Pancreas (tissue), 10 donors: ENCODE data around the gene ANKRD35. TPM values are rescaled to one million over a fixed set of nuclear protein-coding genes. Genes with fewer than 3 reads are reported as not detected.

ENCODE experiments used
- ATAC-seq, 4 donors: fragments of 200-7000 bp; cut with Tn5 transposase; one replicate each; pipeline versions ENCODE4 v1.8.0 to v1.9.1; 2020; ENCODE audit warnings: mild to moderate bottlenecking in 4 of 4, moderate library complexity in 4 of 4
- DNase-seq, 6 donors: peaks; one replicate each; pipeline ENCODE4 v3.0.0-alpha.2; 2020
- FAIRE-seq: peaks from 2 replicates; lab custom pipeline; 2012; peaks lifted over from hg19 to GRCh38; lab: Jason Lieb, UNC
- H3K27ac ChIP-seq, 4 donors: fragments of 200-600 bp; sonication (generic); 1 replicate in 3 of 4; 2 replicates in 1 of 4; pipeline versions ENCODE4 v1.5.0 to v1.8.0; 2020
- H3K27me3 ChIP-seq, 4 donors: fragments of 200-600 bp; one replicate each; pipeline ENCODE4 v1.8.0; 2021
- H3K36me3 ChIP-seq, 3 donors: fragments of 200-600 bp; sonication (generic) in 1 of 3; one replicate each; pipeline versions ENCODE4 v1.5.0 to v1.8.0; 2020 to 2021
- H3K4me1 ChIP-seq, 3 donors: fragments of 200-600 bp; one replicate each; pipeline ENCODE4 v1.8.0; 2021
- H3K4me3 ChIP-seq, 4 donors: fragments of 200-600 bp; sonication (generic) in 2 of 4; one replicate each; pipeline versions ENCODE4 v1.5.0 to v1.8.0; 2020 to 2021
- H3K9me3 ChIP-seq, 4 donors: fragments of 200-600 bp; one replicate each; pipeline ENCODE4 v1.8.0; 2021
- WGBS, 2 donors: extraction: QIAGEN DNeasy Blood & Tissue Kit; methylation state at CpG; one replicate each; pipeline ENCODE4 v1.1.7; 2013; 5-methylcytosine and 5-hydroxymethylcytosine counted together
- intact Hi-C, 3 donors: fragments of 100-400 bp; cut with DNase I; formaldehyde crosslinking; loops; one replicate each; pipeline versions ENCODE4 v1.11.1 to v1.14.2; 2022
- polyA plus RNA-seq, 2 donors: library from polyadenylated mRNA; stranded (reverse); fragments of 200-250 nt; gene quantifications; one replicate each; pipeline ENCODE4 v1.2.3, GENCODE V29; 2013
- total RNA-seq, 6 donors: library from RNA; stranded (reverse); fragmentation: NEBNext Ultra II Directional in 4 of 6; extraction: Animal tissue kit (Norgen Biotek cat#: 25700) in 4 of 6; gene quantifications; one replicate each; pipeline versions ENCODE4 v1.2.1 to v1.2.4, GENCODE V29; 2021 to 2023
- TF ChIP-seq, protein P1 (sequence below), 4 donors: fragments of 200-600 bp; sonication (generic) in 3 of 4; IDR thresholded peaks; one replicate each; pipeline versions ENCODE4 v1.5.0 to v1.8.0; 2021; ENCODE audit warnings: antibody characterized with exemption in 4 of 4
- donor health status: healthy with polysubstance abuse.
- donor health status: DM: no; HTN: no; CAD: no; lungs with moderate emphysema.
- donor health status: DM: no; HTN: no; CAD: no.
- donor health status: control.
- donor health status: control.
- donor health status: Bipolar disorder and iron deficiency.
- donor health status: DM: yes; HTN: yes; CAD: no.
- donor health status: DM: no; HTN: no; CAD: no.
- donor health status: DM: no; HTN: no; CAD: no.
- donor health status: DM: yes; HTN: yes; CAD: no.

Gene ANKRD35
- total and polyA plus RNA-seq, 8 donors, result 0.04 to 0.68 (median 0.37) TPM

DNA sequence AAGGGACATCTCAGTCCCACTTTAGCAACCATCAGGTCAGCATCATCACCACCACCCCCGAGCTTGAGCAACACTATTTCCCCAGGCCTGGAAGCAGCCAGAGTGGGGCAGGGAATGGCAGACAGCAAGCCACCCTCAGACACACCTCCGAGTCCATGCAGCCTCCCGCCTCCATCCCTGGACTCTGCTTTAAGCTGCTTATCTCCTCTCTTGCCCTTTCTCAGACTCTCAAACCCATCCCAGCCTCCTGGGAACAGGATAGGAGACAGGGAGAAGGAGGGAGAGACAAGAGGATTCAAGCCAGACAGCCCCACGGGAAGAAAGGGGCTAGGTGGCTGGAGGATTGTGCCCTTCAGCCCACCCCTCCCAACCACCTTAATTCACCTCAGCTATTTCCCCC, 28.5 kb downstream of the ANKRD35 start:
- DNase-seq (no peak), ATAC-seq (no peak), FAIRE-seq (no peak)
- no peaks in the 10 kb centered on the region for H3K27me3 ChIP-seq
- TF ChIP-seq, protein P1, sequence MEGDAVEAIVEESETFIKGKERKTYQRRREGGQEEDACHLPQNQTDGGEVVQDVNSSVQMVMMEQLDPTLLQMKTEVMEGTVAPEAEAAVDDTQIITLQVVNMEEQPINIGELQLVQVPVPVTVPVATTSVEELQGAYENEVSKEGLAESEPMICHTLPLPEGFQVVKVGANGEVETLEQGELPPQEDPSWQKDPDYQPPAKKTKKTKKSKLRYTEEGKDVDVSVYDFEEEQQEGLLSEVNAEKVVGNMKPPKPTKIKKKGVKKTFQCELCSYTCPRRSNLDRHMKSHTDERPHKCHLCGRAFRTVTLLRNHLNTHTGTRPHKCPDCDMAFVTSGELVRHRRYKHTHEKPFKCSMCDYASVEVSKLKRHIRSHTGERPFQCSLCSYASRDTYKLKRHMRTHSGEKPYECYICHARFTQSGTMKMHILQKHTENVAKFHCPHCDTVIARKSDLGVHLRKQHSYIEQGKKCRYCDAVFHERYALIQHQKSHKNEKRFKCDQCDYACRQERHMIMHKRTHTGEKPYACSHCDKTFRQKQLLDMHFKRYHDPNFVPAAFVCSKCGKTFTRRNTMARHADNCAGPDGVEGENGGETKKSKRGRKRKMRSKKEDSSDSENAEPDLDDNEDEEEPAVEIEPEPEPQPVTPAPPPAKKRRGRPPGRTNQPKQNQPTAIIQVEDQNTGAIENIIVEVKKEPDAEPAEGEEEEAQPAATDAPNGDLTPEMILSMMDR (IDR thresholded peaks at IDR 0.05), result no peak
- H3K4me1 ChIP-seq, result peaks cover 0 to 4% (median 3%) of the 10 kb centered on the region in 3 donors
- intact Hi-C loops, result no loop called here
- peaks cover 0 to 24% (median 0%) of the 10 kb centered on the region in 3 donors for H3K36me3 ChIP-seq
- H3K4me3 ChIP-seq, result no peak overlapping the region
- H3K9me3 ChIP-seq, result no peaks in the 10 kb centered on the region
- no peak overlapping the region for H3K27ac ChIP-seq
- 77 to 79% methylated on average over 4 of the region's 4 CpGs for WGBS, 2 donors

DNA sequence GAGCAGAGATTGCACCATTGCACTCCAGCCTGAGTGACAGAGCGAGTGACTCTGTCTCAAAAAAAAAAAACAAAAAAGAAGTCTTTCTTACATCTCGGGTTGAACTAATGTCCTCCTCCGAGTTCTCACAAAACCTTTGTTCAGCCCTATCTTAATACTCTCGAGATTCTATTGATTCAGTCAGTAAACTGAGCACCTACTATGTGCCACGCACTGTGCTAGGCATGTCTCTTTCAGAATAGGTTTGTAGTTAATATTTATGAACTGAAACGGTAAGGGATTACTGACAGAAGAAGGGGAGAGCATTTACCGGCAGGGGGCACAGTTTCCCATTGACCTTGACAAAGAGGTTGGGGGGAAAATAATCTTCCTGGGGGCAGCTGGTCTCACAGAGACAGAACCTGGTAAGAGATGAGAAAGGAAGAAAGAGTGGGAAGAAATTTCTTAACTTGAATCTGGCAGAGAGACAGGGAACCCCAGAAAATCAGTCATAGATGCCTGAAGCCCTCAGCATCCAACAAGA, 30.2 kb downstream of the ANKRD35 start:
- Histone ChIP-seq H3K4me1 (peaks cover 0 to 4% (median 3%) of the 10 kb centered on the region in 3 donors), H3K36me3 (peaks cover 0 to 40% (median 2%) of the 10 kb centered on the region in 3 donors), H3K4me3 (no peak overlapping the region), H3K9me3 (no peaks in the 10 kb centered on the region), H3K27me3 (no peaks in the 10 kb centered on the region), H3K27ac (no peak overlapping the region)
- intact Hi-C loops, result no loop called here
- FAIRE-seq (no peak), ATAC-seq (no peak), DNase-seq (no peak)
- WGBS, 2 donors, result 68 to 70% methylated on average over 7 of the region's 7 CpGs
- TF ChIP-seq, protein P1 (IDR thresholded peaks at IDR 0.05), result no peak

DNA sequence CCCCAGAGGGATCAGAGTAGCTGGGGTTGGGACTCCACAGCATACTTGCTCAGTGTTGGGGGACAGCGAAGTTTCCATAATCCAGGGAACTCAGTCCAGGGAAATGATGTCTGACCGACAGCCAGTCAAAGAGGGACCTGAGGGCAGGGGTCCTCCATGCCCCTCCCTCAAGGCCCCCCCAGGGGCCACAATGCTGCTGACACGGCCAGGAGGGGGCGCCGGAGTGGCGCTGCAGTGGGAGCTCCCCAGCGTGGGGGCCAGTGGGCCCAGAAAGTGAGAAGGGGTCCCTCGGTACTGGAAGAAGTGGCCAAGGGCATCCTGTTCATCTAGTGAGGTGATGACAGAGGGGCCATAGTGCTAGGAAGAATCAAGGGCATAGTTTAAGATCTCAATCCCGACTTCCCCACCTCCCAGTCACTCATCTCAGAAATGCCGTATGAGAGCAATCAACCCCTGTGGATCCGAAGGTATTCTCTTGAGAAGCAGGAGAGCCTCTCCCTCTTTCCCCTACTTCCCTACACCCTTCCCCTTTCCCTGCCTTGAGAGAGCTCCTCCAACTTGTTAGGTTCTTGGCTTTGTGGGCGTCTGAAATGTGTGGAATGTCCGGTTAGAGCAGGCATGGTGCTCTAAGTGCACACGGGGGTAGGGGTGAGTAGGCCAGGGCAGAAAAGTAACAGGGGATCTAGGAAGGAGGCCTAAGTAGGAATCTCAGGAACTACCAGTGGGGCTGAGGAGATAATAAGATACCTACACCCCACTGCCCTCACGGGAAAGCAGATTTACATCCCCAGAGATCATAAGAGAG, 36.1 kb downstream of the ANKRD35 start:
- WGBS, 2 donors, result 79 to 86% methylated on average over 15 of the region's 15 CpGs
- H3K36me3 ChIP-seq, result peaks cover 0 to 44% (median 16%) of the 10 kb centered on the region in 3 donors
- ATAC-seq (no peak), FAIRE-seq (no peak), DNase-seq (no peak)
- intact Hi-C loops, result loop anchor here in 1 of 3 donors (5.0 kb wide), 1 partner anchor 163 kb away; no protein-coding TSS in a partner anchor
- H3K4me1 ChIP-seq, result peaks cover 0 to 6% (median 4%) of the 10 kb centered on the region in 3 donors
- no peak overlapping the region for H3K27ac ChIP-seq
- TF ChIP-seq, protein P1 (IDR thresholded peaks at IDR 0.05), result no peak
- no peaks in the 10 kb centered on the region for H3K27me3 ChIP-seq
- no peak overlapping the region for H3K4me3 ChIP-seq
- H3K9me3 ChIP-seq, result no peaks in the 10 kb centered on the region

DNA sequence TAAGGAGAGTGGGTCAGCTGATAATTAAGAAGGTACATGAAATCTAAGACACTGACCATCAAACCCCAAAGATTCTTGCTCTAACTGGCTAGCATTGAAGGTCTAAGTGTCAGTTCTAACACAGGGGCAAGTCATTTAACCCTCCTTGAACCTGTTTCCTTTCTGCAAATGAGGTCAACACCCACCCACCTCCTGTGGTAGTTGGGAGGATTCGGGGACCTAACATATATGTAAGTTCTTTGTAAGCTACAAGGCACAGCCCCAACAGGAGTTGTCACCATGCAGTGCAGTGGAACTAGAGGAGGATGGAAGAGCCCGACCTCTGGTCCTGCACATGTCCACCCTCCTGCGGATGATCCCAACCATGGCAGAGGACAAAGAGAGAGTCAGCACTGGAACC, 37.8 kb downstream of the ANKRD35 start:
- H3K9me3 ChIP-seq, result no peaks in the 10 kb centered on the region
- ATAC-seq (no peak), FAIRE-seq (no peak), DNase-seq (no peak)
- no peak overlapping the region for H3K27ac ChIP-seq
- intact Hi-C loops, result loop anchor here in 1 of 3 donors (5.0 kb wide), 1 partner anchor 164 kb away; no protein-coding TSS in a partner anchor
- peaks cover 0 to 32% (median 16%) of the 10 kb centered on the region in 3 donors for H3K36me3 ChIP-seq
- 77 to 81% methylated on average over 3 of the region's 3 CpGs for WGBS, 2 donors
- TF ChIP-seq, protein P1 (IDR thresholded peaks at IDR 0.05), result no peak
- no peak overlapping the region for H3K4me3 ChIP-seq
- H3K4me1 ChIP-seq, result peaks cover 0 to 6% (median 4%) of the 10 kb centered on the region in 3 donors
- no peaks in the 10 kb centered on the region for H3K27me3 ChIP-seq
